COR-L47 (cell line): ENCODE measurements around the gene TGM5.
"Not testable (repeated sequence)": the region's sequence is repeated elsewhere in the genome, so short reads cannot be mapped to it uniquely, and the experiment has no call there.

Source experiments
- DNase-seq: peaks from one replicate; lab custom pipeline; 2025; lab: John Stamatoyannopoulos, UW

TGM5 gene

DNA sequence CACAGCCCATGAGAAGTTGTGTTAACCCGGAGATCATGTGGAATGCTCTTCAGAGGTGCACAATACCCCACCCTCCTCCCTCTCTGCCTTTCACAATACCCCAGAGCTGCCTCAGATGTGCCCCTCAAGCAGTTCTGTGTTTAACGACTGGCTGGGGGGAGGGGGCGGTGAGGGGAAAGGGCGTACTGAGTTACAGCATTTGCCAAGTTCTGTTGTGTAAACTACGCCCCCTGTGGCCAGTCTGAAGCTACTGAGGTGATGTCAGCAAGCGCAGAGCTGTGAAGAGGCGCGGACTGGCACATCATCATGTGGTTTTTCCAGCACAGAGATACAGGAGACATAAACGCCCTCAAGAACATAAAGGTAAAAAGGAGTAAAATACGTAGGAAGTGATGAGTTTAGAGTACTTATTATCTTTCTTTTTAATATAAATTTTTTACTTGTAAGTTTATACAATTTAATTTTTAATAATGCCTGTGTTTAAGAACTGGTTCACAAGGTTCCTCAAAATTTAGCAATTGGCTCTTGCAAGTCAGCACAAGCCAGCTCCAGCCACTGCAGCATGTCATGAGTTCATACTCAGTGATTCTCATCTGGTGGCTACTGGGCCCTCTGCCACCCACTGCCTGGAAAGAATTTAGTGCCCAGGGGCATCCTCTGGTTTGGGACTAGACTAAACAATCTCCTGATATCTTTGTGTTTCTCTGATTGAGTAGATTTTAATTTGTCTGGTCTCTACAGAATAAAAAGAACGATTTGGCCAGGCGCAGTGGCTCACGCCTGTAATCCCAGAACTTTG lies 47.6 kb downstream of the TGM5 start:
- no peak for DNase-seq

DNA sequence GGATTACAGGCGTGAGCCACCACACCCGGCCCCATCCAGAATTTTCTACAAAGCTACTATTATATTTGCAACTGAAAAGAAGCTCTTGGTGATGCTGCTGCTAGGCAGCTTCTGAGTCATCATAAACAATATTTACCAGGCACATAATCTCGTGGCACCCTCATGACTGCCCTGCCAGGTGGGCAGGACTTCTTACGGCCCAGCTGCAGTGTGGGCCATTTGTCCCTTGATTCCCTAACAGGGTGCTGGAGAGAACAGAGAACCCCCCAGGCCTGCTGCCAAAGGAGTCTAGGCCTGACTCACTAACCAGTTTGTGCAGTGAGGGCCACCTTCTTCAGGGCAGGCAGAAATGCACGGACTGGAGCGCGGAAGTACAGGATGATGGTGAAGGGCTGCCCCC lies 50.8 kb downstream of the TGM5 start:
- DNase-seq: no peak

DNA sequence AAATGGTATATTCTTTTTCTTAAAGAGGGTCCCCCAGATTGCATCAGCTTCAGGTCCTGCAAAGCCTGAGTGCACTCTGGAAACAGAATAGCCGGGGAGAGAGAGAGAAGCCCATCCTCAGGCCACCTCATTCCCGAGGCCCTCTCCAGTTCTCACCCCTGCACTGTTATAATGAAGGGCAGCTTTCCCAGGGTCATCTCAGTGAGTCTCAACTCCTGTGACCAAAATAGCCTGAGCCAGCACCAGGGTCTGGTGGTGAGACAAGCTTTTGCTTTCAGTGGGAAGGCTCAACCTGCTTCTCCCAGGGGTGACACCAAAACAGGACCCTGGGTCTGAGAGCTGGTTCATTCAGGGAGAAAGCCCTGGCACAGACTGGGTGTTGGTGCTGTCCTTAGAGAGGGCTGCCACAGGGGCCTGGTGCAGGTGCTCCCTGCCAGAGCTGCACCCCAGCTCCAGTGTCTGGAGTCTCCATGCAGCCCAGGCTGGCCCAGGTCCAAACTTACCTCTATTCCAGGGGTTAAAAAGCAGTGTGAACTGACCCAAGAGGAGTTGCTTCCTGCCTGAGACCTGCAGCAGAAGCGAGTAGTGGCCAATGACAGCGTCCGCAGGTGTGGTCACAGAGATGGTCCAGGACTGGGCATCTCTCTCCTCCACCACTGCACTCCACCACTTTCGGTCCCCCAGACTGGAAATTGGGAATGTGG lies 52.0 kb downstream of the TGM5 start:
- no peak for DNase-seq

DNA sequence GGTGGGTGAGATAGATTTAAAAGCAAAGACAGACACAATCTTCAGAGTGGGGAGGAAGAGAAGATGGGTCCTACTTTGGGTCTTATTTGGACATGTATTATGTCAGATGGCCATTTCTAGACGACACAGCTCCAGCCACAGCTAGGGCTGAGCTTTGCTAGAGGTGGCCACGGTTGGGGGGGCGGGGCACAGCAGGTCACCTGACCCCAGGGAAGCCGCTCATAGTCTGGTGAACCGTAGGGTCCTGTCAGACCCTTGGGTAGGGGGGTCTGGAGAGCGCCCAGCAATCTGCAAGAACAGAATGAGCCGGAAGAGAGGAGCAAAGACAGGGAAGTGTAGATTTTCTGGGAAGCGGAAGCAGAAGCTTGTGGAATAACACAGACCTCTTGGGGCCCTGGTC lies 52.6 kb downstream of the TGM5 start:
- DNase-seq: no peak

DNA sequence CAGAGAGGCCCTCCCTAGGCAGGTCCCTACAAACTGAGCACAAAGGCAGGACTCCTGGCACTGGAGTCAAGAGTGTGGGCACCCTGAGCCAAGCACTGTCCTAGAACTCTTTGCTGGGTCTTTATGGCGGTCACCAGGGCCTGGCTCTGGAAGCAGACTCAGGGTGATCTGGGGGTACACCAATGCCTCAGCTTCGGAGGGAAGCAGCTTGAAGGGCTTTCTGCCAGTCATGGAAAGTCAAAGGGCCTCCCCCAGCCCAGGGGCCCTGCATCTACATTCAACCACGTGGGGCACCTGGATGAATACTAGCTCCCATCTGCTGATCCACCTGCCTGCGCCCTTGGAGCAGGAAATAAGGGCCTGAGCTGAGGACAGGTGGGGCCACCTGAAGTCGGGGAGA lies 53.3 kb downstream of the TGM5 start:
- no peak for DNase-seq

DNA sequence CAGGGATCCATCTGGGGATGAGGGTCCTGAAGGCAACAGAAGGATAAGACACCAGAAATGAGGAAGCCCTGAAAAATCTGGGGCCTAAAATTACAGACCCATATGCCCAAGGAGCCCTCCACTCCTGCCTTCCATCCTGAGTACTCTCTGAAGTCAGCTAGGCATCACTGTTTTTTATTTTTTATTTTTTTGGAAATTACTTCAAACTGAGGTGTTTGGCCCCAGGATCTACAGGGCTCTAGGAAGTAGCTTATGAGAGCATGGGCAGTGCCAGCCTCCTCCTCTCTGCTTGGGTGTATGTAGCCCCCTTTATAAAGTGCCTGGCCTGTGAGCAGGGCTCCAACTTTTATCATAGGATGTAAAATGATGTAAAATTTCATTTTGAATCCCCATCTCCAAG lies 53.8 kb downstream of the TGM5 start:
- DNase-seq: no peak

DNA sequence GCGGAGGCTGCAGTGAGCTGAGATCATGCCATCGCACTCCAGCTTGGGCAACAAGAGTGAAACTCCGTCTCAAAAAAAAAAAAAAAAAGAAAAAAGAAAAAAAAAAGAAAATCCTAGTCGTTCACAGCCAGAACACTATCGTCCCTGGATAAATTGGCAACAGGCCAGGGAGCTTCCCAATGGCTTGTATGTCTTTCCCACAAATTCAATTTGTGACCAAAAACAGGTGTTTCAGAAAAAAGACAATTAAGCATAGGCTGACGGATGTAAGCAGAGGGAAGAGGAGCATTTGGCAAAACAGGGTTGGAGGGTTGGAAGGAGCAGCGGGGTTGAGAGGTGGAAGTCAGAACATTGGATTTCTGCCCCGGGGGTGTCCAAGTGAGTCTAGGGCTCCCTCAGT lies 54.4 kb downstream of the TGM5 start:
- DNase-seq: no peak

DNA sequence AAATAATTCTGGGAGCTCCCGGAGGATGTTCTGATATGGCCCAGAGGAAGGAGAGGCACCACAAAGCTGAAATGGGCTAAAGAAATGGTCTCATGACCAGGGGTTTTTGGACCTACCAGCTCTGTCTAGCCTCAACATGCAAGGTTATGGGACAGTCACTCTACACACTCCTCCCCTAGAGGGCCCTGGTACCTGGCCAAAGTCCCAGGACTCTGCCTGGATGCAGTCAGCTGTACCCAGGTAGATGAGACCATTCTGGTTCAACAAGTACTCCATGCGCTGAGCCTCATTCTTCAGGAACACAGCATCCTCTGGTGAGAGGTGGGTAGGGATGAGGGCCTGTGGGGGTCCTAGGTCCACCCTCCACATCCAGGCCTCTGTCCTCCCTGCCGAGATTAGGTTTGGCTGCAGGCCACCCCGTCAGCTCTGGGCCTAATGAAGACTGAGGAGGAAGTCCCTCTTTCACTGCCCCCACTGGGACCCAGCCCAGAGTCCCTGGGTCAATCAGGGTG lies 55.4 kb downstream of the TGM5 start:
- DNase-seq: no peak

DNA sequence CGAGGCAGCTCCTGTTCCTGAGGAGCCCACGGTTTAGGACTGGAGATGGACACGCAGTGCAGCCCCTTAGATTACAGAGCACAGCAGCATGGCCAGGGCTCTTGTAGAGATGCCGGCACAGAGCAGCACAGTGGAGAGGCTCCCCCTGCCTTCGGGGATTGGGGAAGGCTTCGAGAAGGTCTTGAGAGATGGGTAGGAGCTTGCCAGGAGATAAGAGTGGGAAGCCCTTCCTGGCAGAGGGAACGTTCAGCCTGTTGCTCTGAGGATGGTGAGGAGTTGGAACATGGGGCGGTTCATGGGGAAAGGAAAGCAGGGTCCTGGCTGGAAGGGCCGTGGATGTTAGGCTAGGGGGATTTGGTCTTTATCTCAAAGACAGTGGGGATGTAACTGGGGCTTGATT lies 55.9 kb downstream of the TGM5 start:
- DNase-seq: no peak

DNA sequence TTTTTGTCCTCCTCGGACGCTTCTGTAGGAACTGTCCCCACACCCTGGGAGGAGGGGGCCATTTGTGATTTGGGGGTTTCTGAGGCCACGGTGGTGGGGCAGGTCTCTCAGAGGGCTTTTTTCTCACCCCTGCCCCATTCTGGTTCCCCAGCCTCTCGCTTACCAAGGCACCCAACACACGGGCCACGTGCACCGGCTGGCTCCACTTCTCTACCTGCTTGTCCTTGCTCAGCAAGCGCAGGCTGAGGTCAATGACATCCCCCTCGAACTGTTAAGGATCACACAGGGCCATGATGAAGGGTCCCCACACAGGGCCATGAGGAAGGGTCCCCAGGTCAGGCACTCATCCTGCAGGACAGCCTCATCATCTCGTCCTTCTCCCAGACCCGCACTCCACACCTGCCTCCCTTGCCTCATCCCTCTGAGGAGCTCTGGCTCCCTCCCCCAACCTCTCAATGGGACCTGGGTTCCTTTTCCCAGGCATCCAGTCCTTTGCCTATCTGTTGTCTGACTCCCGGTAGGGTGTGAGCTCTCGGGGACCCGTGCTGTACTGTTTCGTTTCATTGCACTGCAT lies 56.5 kb downstream of the TGM5 start:
- DNase-seq: no peak

DNA sequence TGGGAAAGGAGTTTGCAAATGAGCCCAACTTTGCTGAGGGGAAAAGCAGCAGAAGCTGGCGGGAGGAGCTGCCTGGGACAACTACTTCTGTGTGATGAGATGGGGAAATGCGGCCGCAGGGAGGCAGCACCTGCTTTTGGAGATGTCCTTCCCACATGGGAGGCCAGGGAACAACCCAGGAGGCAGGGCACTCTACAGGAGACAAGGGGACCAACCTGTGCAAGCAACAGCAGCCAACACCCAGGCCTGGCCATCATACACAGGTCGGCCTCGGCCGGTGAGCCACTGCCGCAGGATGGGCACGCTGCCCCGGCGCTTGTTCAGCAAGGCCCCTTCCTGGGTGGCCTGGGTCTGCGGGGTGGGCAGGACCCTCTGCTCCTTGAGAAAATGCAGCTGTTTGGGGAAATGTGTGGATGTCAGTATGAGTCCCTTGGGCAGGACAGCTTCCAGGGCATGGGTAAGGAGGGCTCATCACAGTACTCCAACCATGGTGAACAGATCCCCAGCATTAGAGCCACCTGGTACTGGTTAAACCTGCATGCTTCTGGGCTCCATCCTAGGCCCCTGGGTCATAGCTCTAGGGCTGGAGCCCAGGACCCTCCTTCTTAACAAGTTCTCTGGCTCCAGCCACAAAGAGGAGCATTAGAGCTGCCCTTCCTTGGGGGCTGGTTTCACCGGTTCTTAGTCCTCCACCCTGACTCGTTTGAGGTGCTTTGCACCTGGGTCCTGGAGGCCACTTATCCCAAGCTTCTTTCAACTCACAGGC lies 57.5 kb downstream of the TGM5 start:
- no peak for DNase-seq

DNA sequence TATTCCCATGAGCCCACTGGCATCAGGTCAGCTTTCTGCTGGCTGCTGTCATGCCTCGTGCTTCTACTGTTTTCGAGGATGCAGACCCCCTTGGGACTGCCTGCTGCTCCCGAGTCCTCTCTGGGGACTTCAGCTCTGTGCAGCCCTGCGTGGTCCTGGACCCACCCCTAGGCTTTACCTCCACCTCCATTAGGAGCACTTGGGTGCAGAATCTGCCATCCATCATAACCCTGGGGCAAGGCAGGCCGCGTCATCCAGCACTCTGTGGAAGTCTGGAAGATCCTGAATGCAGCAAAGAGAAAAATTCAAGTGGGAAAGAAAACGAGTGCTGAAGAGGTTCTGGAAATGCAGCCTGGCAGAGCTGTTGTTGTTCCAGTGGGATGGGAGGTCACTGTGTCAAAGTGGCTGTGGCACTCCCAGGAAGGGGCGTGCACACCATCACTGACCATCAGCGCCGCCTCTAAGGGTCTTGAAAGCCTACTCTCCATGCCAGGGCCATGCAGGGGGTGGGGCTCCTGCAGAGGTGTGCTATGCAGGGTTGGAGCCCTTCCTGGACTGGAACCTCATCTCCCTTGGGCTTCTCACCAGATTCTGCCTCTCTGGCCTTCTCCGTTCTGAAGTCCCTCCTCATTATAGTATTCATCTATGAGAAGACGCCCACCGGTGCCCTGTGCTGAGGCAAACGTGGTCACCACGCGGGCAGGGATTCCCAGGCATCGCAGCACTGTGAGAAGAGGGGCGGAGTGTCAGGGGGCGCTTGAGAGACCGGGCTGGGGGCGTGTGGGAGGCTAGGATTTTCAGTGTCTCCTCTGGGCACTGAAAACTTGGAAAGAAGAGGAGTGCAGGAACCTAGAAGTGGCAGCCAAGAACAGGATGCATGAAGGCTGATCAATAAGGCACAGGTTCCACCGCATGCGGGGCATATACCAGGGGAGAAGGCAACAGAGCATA lies 58.4 kb downstream of the TGM5 start:
- DNase-seq: no peak

DNA sequence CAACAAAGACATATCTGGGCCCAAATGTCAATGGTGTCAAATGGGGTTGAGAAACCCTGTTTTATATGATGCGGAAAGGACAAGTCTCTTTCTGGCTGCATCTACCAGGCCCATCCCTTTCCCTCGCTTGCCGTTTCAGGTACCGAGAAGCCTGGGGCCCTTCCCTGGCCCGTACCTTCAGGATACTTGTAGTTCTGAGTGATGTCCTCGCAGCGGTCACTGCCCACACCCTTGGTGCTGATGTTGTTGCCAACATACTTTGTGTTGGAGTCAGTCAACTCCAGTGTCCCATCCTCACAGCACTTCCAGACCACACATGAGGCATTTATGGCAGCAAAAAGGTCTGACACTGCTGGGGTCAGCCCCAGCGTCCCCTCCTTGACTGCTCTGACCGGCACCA lies 59.7 kb downstream of the TGM5 start:
- DNase-seq: no peak

DNA sequence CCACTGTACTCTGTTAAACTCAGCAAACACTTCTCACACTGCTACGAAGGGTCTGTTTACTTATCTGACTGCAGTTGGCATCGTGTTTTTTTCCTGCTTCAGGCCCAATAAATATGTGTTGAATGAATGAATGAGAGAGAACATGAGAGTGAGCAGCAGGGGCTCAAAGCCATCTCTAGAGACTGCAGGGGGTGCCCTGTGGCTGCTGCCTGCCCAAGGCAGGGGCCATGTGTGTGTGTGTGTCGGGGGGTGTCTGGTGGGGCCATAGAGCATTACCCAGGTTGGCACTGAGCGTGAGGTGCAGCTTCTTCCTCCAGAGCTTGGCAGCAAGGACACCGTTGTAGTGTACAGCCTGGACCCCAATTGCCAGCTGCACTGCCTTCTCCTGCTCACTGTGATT lies 60.7 kb downstream of the TGM5 start:
- no peak for DNase-seq

DNA sequence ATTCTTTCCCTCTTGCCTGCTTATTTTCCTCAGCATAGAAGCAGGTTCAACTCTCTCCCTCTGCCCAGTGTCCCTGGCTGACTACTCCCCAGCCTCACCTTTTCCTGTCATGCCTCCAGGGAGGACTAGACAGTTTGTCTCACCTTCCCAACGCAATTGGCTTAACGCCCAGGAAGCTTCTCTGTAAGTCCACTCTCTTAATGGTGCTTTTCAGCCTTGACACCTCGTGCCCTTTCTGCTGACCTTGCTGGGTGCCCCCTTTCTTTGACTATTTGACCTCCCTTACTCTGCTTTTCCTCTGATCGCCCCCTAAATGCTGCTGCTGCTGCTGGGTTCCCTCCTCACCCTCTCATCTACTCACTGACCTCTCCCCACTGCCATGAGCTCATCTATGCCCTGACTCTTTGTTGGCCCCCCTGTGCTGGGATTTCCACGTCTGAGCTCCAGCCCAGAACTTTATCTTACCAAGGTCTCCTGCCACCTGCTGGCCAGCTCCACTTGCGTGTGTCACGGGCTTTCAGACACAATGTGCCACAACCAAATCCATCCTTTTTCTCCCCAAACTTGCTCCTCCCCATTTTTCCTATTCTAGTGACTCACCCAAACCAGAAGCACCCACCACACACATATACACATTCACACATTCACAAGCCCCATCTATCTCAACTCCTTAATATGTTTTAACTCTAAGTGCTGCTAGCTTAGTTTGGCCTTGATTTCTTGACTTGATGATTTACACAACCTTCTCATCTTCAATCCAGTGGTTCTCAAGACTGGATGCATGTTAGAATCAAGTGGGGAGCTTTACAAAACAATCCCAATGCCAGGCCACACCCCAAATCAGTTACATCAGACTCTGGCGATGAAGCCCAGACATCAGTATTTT lies 62.5 kb downstream of the TGM5 start:
- peak; percentile 12 for DNase-seq

DNA sequence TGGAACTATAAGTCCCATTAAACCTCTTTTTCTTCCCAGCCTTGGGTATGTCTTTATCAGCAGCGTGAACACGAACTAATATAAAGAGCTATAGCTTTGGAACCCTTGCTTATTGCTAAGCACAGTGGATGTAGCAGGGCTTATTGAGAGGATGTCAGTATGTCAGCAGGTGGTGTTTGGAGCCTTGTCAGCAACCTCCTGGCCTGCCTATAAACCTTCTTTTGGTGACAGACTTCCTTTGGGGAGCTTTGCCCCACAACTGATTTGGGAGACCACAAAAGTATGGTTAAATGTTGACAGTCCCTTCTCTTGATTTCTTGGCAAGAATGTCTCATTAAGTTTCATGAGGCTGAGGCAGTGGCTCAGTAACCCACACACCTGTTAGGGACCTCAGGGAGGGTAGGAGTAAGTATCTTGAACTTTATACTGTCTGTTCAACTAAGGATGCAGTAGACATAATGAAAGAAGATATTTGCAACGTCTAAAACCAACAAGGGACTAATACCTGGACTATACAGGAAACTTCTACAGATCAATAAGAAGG lies 66.7 kb downstream of the TGM5 start:
- DNase-seq: no peak

DNA sequence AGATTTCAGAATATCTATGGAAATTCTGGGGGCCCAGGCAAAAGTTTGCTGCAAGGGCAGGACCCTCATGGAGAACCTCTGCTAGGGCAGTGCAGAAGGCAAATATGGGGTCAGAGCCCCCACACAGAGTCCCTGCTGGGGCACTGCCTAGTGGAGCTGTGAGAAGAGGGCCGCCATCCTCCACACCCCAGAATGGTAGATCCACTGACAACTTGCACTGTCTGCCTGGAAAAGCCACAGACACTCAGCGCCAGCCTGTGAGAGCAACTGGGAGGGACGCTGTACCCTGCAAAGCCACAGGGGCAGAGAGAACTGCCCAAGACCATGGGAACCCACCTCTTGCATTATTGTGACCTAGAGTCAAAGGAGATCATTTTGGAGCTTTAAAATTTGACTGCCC lies 67.7 kb downstream of the TGM5 start:
- DNase-seq: no peak

DNA sequence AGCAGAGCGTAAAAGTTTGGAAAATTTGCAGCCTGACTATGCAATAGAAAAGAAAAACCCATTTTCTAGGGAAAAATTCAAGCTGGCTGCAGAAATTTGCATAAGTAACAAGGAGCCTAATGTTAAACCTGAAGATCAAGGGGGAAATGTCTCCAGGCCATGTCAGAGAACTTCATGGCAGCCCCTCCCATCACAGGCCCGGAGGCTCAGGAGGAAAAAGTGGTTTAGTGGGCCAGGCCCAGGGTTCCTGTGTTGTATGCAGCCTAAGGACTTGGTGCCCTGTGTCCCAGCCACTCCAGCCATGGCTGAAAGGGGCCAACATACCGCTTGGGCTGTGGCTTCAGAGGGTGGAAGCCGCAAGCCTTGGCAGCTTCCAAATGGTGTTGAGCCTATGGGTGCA lies 68.2 kb downstream of the TGM5 start:
- not testable (repeated sequence) for DNase-seq

DNA sequence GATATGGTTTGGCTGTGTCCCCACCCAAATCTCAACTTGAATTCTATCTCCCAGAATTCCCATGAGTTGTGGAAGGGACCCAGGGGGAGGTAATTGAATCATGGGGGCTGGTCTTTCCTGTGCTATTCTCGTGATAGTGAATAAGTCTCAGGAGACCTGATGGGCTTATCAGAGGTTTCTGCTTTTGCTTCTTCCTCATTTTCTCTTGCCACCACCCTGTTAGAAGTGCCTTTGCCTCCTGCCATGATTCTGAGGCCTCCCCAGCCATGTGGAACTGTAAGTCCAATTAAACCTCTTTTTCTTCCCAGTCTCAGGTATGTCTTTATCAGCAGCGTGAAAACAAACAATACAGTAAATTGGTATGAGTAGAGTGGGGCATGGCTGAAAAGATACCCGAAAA lies 69.0 kb downstream of the TGM5 start:
- not testable (repeated sequence) for DNase-seq
